IMR-90 (cell line): Measurements from ENCODE around the gene ARHGEF12. TPM values are rescaled to one million over a fixed set of nuclear protein-coding genes. Genes with fewer than 3 reads are reported as not detected.

Source experiments
- ATAC-seq: fragments of 200-7000 bp; cut with Tn5 transposase; 2 replicates; pipeline ENCODE4 v1.9.1; 2020; ENCODE audit warnings: low read depth, mild to moderate bottlenecking, moderate library complexity
- BruUV-seq: library from RNA; stranded (reverse); fragments of 400-500 nt; replicated peaks from 2 replicates; lab custom pipeline; 2021; lab: Mats Ljungman, UMichigan
- CTCF ChIA-PET: fragments of 300-600 bp; formaldehyde crosslinking; extraction: SDS; loops from one replicate; lab custom pipeline; 2021; ENCODE audit warnings: antibody characterized with exemption; lab: Yijun Ruan, JAX
- POLR2A ChIA-PET: fragments of 300-600 bp; sonication (Branson Sonifier 250); formaldehyde crosslinking; loops from one replicate; lab custom pipeline; 2022; ENCODE audit warnings: antibody characterized with exemption; ENCODE audit not compliant: unreplicated experiment; lab: Charles Lee
- DNase-seq: peaks from one replicate; pipeline ENCODE4 v3.0.0; 2013
- H2AFZ ChIP-seq: replicated peaks from 2 replicates; pipeline ENCODE3; 2013; ENCODE audit warnings: low read length, mild to moderate bottlenecking; ENCODE audit not compliant: poor library complexity
- H2AK5ac ChIP-seq: 2 replicates; pipeline ENCODE4 v1.6.1; 2013; ENCODE audit warnings: low read depth, low read length, inconsistent platforms
- H2AK9ac ChIP-seq: replicated peaks from 2 replicates; pipeline ENCODE3; 2013; ENCODE audit warnings: mild to moderate bottlenecking, low read depth, low read length, moderate library complexity; ENCODE audit not compliant: poor library complexity
- H2BK120ac ChIP-seq: 2 replicates; pipeline ENCODE4 v1.6.1; 2013; ENCODE audit warnings: low read depth, low read length, inconsistent platforms
- H2BK15ac ChIP-seq: 3 replicates; pipeline ENCODE4 v1.6.1; 2013; ENCODE audit warnings: low read depth, low read length, inconsistent platforms
- H2BK20ac ChIP-seq: 2 replicates; pipeline ENCODE4 v1.6.1; 2013; ENCODE audit warnings: low read depth, mild to moderate bottlenecking, inconsistent platforms, low read length, moderate library complexity
- H2BK5ac ChIP-seq: 2 replicates; pipeline ENCODE4 v1.6.1; 2013; ENCODE audit warnings: mild to moderate bottlenecking, low read depth, low read length, inconsistent platforms; ENCODE audit not compliant: poor library complexity, severe bottlenecking
- H3K14ac ChIP-seq: replicated peaks from 2 replicates; pipeline ENCODE4 v1.6.1; 2013; ENCODE audit warnings: low read depth, low read length, inconsistent platforms
- H3K18ac ChIP-seq: 2 replicates; pipeline ENCODE4 v1.6.1; 2013; ENCODE audit warnings: low read depth, low read length, control low read depth
- H3K23ac ChIP-seq: 2 replicates; pipeline ENCODE4 v1.6.1; 2013; ENCODE audit warnings: low read depth, low read length, inconsistent platforms
- H3K27ac ChIP-seq: 2 replicates; pipeline ENCODE4 v1.5.1; 2013; ENCODE audit warnings: mild to moderate bottlenecking, control low read depth, low read length; ENCODE audit not compliant: insufficient read depth
- H3K27me3 ChIP-seq: 2 replicates; pipeline ENCODE4 v1.6.1; 2013; ENCODE audit warnings: low read length; ENCODE audit not compliant: control insufficient read depth, insufficient read depth
- H3K36me3 ChIP-seq: 2 replicates; pipeline ENCODE4 v1.6.1; 2013; ENCODE audit warnings: low read length, mixed read lengths; ENCODE audit not compliant: control insufficient read depth, insufficient read depth
- H3K4ac ChIP-seq: 2 replicates; pipeline ENCODE4 v1.6.1; 2013; ENCODE audit warnings: low read depth, low read length, inconsistent platforms
- H3K4me1 ChIP-seq: 2 replicates; pipeline ENCODE4 v1.6.1; 2013; ENCODE audit warnings: low read length, mixed read lengths; ENCODE audit not compliant: control insufficient read depth, insufficient read depth
- H3K4me2 ChIP-seq: 2 replicates; pipeline ENCODE4 v1.6.1; 2013; ENCODE audit warnings: low read depth, mild to moderate bottlenecking, control low read depth, low read length, moderate library complexity
- H3K4me3 ChIP-seq: 2 replicates; pipeline ENCODE4 v1.5.1; 2013; ENCODE audit warnings: low read depth, mild to moderate bottlenecking, control low read depth, low read length, moderate library complexity; ENCODE audit not compliant: insufficient read depth
- H3K56ac ChIP-seq: 2 replicates; pipeline ENCODE4 v1.6.1; 2013; ENCODE audit warnings: low read length, inconsistent platforms; ENCODE audit not compliant: insufficient read depth; ENCODE audit errors: extremely low read depth
- H3K79me1 ChIP-seq, 2 experiments: 2 replicates each; pipeline ENCODE4 v1.6.1; 2013; ENCODE audit warnings: low read length in 2 of 2, inconsistent platforms in 1 of 2, low read depth in 1 of 2
- H3K9ac ChIP-seq: 2 replicates; pipeline ENCODE4 v1.6.1; 2013; ENCODE audit warnings: low read depth, low read length, control low read depth
- H3K9me1 ChIP-seq: 2 replicates; pipeline ENCODE4 v1.6.1; 2013; ENCODE audit warnings: low read length, inconsistent platforms; ENCODE audit not compliant: insufficient read depth
- H3K9me3 ChIP-seq: 2 replicates; pipeline ENCODE4 v1.6.1; 2013; ENCODE audit warnings: low read length; ENCODE audit not compliant: control insufficient read depth, insufficient read depth
- H4K20me1 ChIP-seq: 2 replicates; pipeline ENCODE4 v1.6.1; 2013; ENCODE audit warnings: low read length, inconsistent platforms; ENCODE audit not compliant: insufficient read depth
- H4K5ac ChIP-seq: 2 replicates; pipeline ENCODE4 v1.6.1; 2013; ENCODE audit warnings: mild to moderate bottlenecking, low read depth, low read length, control low read depth
- H4K8ac ChIP-seq, 2 experiments: 2 replicates each; pipeline ENCODE4 v1.6.1; 2013; ENCODE audit warnings: low read depth in 2 of 2, low read length in 2 of 2, control low read depth in 1 of 2, inconsistent platforms in 1 of 2
- H4K91ac ChIP-seq: 2 replicates; pipeline ENCODE4 v1.6.1; 2013; ENCODE audit warnings: low read depth, low read length, inconsistent platforms; ENCODE audit not compliant: insufficient read depth
- CEBPB ChIP-seq: IDR thresholded peaks from 2 replicates; pipeline ENCODE4 v1.6.1; 2012; ENCODE audit warnings: low read depth, low read length, improper control_type of control experiment
- CHD1 ChIP-seq: IDR thresholded peaks from 2 replicates; pipeline ENCODE4 v1.6.1; 2012; ENCODE audit warnings: low read depth, low read length, improper control_type of control experiment
- MAFK ChIP-seq: IDR thresholded peaks from 2 replicates; pipeline ENCODE4 v1.6.1; 2012; ENCODE audit warnings: low read depth, low read length, improper control_type of control experiment
- POLR2A ChIP-seq: IDR thresholded peaks from 2 replicates; pipeline ENCODE4 v1.6.1; 2012; ENCODE audit warnings: mild to moderate bottlenecking, low read depth, low read length
- RCOR1 ChIP-seq: IDR thresholded peaks from 2 replicates; pipeline ENCODE4 v1.6.1; 2012; ENCODE audit warnings: mild to moderate bottlenecking, low read length, improper control_type of control experiment; ENCODE audit not compliant: insufficient replicate concordance
- SMC3 ChIP-seq: fragments of 150-350 bp; IDR thresholded peaks from 2 replicates; pipeline ENCODE4 v1.6.1; 2016; ENCODE audit warnings: low read depth, mild to moderate bottlenecking, antibody characterized with exemption, low read length, moderate library complexity
- WGBS, 2 experiments: methylation state at CpG; one replicate each; pipeline versions ENCODE4 v1.1.5 to v1.1.7; 2013; ENCODE audit warnings: missing lambda C conversion rate in 2 of 2; ENCODE audit not compliant: insufficient read length in 1 of 2; ENCODE audit errors: extremely low coverage in 2 of 2; 5-methylcytosine and 5-hydroxymethylcytosine counted together
- dilution Hi-C: fragments of 300-500 bp; cut with HindIII; formaldehyde crosslinking; loops from one replicate; pipeline ENCODE4 v1.14.3; 2018; ENCODE audit warnings: low sequenced_read_pairs; ENCODE audit not compliant: unreplicated experiment
- in situ Hi-C: fragments of 300-500 bp; cut with MboI; formaldehyde crosslinking; loops from 3 replicates; pipeline ENCODE4 v1.14.3; 2019; ENCODE audit warnings: low sequenced_read_pairs, inconsistent platforms, mixed read lengths
- intact Hi-C: fragments of 100-400 bp; cut with micrococcal nuclease; formaldehyde crosslinking; loops from 2 replicates; pipeline ENCODE4 v1.10.0; 2022
- polyA plus RNA-seq, 3 experiments: library from polyadenylated mRNA; depleted of rRNA; stranded (reverse); fragments of >200 nt; gene quantifications; 2 replicates each; pipeline ENCODE4 v1.2.3, GENCODE V29; 2012; ENCODE audit warnings: low replicate concordance in 1 of 3
- total RNA-seq: library from RNA; depleted of rRNA; stranded (reverse); fragments of >200 nt; gene quantifications from 2 replicates; pipeline ENCODE4 v1.2.3, GENCODE V29; 2012
- TF ChIP-seq, protein P1 (sequence below): fragments of 150-350 bp; IDR thresholded peaks from 2 replicates; pipeline ENCODE4 v1.6.1; 2017; ENCODE audit warnings: mild to moderate bottlenecking, antibody characterized with exemption, low read length, low read depth
- TF ChIP-seq, protein P2 (sequence below): fragments of 150-350 bp; IDR thresholded peaks from 2 replicates; pipeline ENCODE4 v1.6.1; 2016; ENCODE audit warnings: low read depth, mild to moderate bottlenecking, low read length, moderate library complexity, borderline replicate concordance
- TF ChIP-seq, protein P3 (sequence below): conservative IDR thresholded peaks from 2 replicates; pipeline ENCODE4 v1.5.1; 2012; ENCODE audit warnings: mild to moderate bottlenecking, low read depth, low read length, improper control_type of control experiment

The ARHGEF12 gene
- total and polyA plus RNA-seq, 2 of the 4 experiments (the other 2 are of a cell fraction), result 25.5 to 115 TPM

DNA sequence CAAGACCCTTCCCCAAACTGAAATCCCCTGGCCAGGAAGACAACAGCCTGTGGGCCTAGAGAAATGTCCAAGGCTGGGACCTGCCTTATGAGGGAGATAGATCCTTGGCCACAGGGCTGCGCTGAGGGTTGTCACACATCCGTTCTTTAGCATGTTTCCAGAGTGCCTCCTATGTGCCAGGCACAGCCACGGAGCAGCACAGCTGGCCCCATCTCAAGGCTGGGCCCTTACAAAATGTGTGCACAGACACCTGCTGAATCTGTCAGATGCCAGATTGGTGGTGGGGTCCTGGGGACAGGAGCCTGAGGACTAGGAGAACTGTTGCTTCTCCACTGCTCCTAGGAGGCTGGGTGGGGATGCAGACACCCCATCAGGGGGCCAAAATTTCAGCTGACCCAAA is 186.5 kb downstream of the ARHGEF12 start:
- no peaks in the 10 kb centered on the region for H3K9me3 ChIP-seq
- WGBS, 2 experiments, result 53% methylated on average over 3 of the region's 3 CpGs; no CpG with 5 or more reads in 1 of the 2 experiments
- no peak overlapping the region for H4K5ac ChIP-seq
- in situ Hi-C loops, result no loop called here
- CTCF ChIA-PET, result interaction anchor here (0.7 kb wide), 1 partner anchor 292 kb away, joined by 3 read pairs; no protein-coding TSS in a partner anchor
- H3K27me3 ChIP-seq, result peaks cover 2% of the 10 kb centered on the region; the same call in 1 of the 2 replicates
- no peak overlapping the region; the same call in 1 of the 2 replicates for H3K4ac ChIP-seq
- no peaks in the 10 kb centered on the region for H4K20me1 ChIP-seq
- H3K9me1 ChIP-seq, result peaks cover 6% of the 10 kb centered on the region; the same call in 1 of the 2 replicates
- TF ChIP-seq MAFK (no peak), CHD1 (no peak), CEBPB (no peak), SMC3 (no peak), RCOR1 (no peak), POLR2A (no peak)
- TF ChIP-seq, protein P1, sequence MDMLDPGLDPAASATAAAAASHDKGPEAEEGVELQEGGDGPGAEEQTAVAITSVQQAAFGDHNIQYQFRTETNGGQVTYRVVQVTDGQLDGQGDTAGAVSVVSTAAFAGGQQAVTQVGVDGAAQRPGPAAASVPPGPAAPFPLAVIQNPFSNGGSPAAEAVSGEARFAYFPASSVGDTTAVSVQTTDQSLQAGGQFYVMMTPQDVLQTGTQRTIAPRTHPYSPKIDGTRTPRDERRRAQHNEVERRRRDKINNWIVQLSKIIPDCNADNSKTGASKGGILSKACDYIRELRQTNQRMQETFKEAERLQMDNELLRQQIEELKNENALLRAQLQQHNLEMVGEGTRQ, result no peak
- TF ChIP-seq, protein P2, sequence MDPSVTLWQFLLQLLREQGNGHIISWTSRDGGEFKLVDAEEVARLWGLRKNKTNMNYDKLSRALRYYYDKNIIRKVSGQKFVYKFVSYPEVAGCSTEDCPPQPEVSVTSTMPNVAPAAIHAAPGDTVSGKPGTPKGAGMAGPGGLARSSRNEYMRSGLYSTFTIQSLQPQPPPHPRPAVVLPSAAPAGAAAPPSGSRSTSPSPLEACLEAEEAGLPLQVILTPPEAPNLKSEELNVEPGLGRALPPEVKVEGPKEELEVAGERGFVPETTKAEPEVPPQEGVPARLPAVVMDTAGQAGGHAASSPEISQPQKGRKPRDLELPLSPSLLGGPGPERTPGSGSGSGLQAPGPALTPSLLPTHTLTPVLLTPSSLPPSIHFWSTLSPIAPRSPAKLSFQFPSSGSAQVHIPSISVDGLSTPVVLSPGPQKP, result no peak
- TF ChIP-seq, protein P3, sequence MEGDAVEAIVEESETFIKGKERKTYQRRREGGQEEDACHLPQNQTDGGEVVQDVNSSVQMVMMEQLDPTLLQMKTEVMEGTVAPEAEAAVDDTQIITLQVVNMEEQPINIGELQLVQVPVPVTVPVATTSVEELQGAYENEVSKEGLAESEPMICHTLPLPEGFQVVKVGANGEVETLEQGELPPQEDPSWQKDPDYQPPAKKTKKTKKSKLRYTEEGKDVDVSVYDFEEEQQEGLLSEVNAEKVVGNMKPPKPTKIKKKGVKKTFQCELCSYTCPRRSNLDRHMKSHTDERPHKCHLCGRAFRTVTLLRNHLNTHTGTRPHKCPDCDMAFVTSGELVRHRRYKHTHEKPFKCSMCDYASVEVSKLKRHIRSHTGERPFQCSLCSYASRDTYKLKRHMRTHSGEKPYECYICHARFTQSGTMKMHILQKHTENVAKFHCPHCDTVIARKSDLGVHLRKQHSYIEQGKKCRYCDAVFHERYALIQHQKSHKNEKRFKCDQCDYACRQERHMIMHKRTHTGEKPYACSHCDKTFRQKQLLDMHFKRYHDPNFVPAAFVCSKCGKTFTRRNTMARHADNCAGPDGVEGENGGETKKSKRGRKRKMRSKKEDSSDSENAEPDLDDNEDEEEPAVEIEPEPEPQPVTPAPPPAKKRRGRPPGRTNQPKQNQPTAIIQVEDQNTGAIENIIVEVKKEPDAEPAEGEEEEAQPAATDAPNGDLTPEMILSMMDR, result no peak
- POLR2A ChIA-PET, result no interaction called here
- intact Hi-C loops, result no loop called here
- no peak overlapping the region for H3K9ac ChIP-seq
- H2BK120ac ChIP-seq, result no peak overlapping the region
- H3K4me1 ChIP-seq, result peaks cover 9% of the 10 kb centered on the region; the same call in 1 of the 2 replicates
- BruUV-seq, result no TSS peak
- no peak overlapping the region for H4K91ac ChIP-seq
- no peak overlapping the region for H4K8ac ChIP-seq
- H2AFZ ChIP-seq, result no peak overlapping the region
- H3K36me3 ChIP-seq, result no peaks in the 10 kb centered on the region
- dilution Hi-C loops, result no loop called here
- no peak overlapping the region for H3K56ac ChIP-seq
- no peak overlapping the region for H3K27ac ChIP-seq
- H3K23ac ChIP-seq, result no peak overlapping the region
- no peak overlapping the region for H2AK5ac ChIP-seq
- no peak overlapping the region for H2BK15ac ChIP-seq
- H3K18ac ChIP-seq, result no peak overlapping the region
- ATAC-seq (no peak), DNase-seq (no peak)
- no peak overlapping the region for H3K4me3 ChIP-seq
- H3K4me2 ChIP-seq, result no peak overlapping the region
- no peak overlapping the region for H2AK9ac ChIP-seq
- no peak overlapping the region for H2BK5ac ChIP-seq
- H3K14ac ChIP-seq, result no peak overlapping the region
- no peaks in the 10 kb centered on the region for H3K79me1 ChIP-seq
- H2BK20ac ChIP-seq, result no peak overlapping the region
